Urothelium cell line (cell line): ENCODE data around the gene PDE4D.
A peak's percentile ranks its signal among the peaks of the same experiment; 100 is the strongest.

ENCODE experiments used
- DNase-seq: peaks from one replicate; pipeline ENCODE4 v3.0.0; 2011; ENCODE audit warnings: low spot score, mixed read lengths
- FAIRE-seq: peaks from 2 replicates; lab custom pipeline; 2011; peaks lifted over from hg19 to GRCh38; lab: Jason Lieb, UNC

The PDE4D gene

DNA sequence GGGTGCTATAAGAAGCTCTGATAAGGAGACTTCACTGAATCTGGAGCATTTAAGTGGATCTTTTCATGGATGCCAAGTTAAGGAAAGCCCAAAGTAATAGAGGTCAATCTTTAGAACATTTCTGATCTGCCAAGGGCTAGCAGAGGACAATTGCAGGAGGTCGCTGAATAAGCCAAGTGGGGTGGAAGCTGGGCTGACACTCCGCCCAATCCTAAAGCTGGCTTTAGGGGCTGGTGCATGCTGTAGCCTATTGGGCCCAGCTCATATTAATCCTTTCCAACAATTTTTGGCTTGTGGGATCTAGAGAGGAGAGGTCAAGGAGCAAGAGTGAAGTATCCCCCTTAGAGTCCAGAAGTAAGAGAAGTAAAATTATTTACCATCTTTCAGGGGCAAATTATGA is 784.1 kb downstream of the PDE4D start:
- no peak for FAIRE-seq
- no peak for DNase-seq

DNA sequence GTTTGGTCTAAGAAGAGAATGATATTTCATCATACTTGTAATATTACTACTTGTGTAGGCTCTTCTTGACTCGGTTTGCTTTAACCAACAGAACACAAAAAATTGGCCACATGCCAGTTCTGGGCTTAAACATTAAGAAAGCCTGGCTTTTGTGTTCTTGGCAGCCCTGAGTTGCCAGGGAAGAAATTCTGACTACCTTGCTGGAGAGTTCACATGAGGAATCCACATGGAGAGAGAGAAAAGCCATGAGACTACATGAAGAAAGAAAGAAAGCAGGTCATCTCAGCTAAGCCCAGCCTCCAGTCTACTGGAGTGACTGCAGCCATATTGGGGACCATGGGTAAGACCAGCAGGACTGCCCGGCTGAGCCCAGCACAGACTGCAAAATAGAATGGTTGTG is 785.8 kb downstream of the PDE4D start:
- no peak for DNase-seq
- no peak for FAIRE-seq

DNA sequence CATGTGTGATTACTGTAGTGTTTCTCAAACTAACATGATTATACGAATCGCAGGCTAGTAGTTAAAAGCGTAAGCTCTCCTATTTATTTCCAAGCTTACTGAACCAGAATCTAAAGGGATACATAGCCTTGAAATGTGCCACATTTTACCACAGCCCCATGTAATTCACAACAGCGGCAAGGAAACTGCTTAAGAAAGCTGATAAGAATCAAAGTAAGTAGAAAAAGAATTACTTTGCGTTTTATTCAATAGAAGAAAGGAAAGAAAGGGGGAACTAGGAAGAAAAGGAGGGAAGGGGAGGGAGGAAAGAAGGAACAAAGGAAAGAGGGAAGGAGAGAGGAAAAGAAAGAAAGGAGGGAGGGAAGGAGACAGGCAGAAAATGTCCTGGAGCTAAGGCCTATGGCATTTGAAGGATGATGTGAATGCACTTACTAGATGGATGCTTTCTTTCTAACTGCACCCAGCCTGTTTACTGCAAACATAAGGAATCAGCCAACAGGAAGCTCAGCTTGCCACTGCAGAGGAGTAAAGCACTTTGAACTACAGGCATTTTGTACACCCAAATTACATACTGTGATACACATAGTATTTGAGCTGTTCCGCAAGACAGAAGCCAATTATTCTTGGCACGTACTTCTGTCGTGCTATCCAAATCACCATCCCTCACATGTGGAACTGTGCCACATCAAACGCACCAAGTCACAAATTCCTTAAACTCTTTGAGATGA is 789.0 kb downstream of the PDE4D start:
- FAIRE-seq (no peak), DNase-seq (no peak)

DNA sequence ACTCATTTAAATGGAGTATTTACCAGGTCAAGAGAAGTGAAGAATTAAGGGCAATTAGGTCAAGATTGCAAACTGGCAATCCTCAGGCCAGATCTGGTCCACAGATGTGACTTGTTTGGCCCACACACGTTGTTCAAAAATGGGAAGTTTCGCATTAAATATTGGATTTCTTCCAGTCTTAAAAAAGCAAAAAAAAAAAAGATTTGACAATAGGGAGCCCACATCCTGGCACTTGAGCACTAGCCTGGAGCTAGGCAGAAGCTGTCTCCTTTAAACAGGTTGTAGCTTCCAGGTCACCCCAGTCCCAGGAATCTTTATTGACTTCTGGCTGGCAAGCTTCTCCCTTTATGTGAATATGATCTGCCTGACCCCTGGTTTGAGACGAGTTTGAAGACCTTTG is 790.2 kb downstream of the PDE4D start:
- DNase-seq: no peak
- no peak for FAIRE-seq

DNA sequence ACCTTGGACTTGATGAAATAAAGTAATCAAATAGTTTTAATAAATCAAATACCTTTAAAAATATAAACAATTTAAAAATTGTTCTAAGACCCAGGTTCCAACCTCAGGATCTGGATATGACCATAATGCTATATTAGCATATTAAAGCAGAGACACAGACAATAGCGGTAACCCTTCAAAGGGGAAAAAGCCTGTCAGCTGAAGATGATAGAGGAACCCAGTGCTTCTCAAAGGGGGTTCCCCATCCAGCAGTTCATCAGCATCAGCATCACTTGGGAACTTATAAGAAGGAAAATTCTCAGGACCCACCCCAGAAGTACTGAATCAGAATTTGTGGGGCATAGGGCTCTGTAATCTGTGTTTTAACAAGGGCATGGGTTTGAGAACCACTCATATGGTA is 791.1 kb downstream of the PDE4D start:
- FAIRE-seq (no peak), DNase-seq (no peak)

DNA sequence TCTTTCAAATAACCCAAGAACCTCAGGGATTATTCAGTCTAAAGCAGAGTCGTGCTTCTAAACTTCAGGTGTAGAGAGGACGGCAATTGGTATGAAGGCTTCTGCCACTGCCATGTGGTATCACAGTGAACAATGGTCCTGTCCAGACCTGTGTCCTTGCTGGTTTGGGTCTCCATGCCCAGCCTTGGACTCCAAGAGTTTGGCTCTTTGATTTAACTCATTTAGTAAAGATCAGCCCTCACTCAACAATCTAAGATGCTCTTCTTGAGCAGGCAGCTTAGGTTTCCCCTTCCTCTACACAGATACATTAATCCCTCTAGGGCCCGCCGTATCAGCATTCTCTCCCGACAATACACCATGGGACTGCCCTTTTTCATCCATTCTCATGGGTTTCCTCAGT is 792.7 kb downstream of the PDE4D start:
- no peak for FAIRE-seq

DNA sequence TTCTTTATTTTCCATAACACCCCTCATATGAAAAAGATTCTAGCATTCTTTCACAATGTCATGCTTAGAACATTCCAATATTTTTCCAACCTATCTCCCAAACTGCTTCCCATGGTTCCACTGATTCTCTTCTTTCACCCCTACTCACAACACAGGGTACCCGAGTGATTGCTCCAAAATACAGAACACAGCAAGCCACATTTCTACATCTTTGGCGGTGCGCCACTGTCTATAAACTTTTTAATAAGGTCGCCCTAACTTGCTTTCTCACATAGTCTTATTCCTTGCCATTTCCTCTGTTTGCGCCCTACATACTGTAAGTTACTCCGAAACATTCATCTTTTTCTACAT is 793.6 kb downstream of the PDE4D start:
- DNase-seq: no peak
- FAIRE-seq: no peak

More for the DNA sequence above, 792.7 kb downstream of the PDE4D start:
- no peak for DNase-seq

DNA sequence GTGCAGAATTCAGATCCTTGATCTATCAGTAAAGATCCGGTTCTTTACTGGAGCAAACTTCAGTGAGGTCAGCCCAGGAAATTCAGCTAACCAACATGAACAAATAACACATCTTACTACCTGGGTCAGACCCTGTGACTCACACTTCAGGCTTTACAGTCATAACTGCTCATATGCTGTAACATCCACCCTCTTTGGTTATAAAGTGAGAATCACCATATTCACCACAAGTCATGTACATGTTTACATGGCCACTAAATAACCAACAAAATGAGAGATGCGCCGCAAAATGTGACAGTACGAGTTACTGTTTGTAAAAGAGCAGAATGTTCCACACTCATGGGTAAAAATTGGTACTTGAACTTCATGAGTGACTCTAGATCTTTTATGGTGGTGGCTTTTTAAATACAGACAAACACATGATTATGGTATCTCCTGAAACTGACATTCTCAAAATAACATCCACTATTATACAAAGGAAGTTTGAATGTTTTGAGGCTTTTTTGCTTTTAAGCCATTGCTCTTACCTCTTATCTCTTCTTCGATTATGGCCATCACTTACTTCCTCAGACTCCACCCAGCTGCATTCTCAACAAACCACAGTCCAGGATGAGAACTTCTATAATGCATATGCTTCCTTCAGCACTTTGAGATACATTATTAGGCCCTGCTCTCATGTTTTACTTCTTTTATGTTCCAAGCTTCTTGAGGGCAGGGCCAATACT is 794.1 kb downstream of the PDE4D start:
- peak; percentile 61 for DNase-seq
- FAIRE-seq: peak; percentile 63

GRCh38 chr5:59098743-59099142 is 794.8 kb downstream of the PDE4D start:
- FAIRE-seq: no peak

GRCh38 chr5:59097712-59098111 is 795.8 kb downstream of the PDE4D start:
- no peak for DNase-seq
- FAIRE-seq: no peak

More at GRCh38 chr5:59098743-59099142, 794.8 kb downstream of the PDE4D start:
- no peak for DNase-seq

- no peak for DNase-seq
- FAIRE-seq: no peak
Observed at GRCh38 chr5:59097116-59097515, 796.4 kb downstream of the PDE4D start.

- FAIRE-seq (no peak), DNase-seq (no peak)
Observed at GRCh38 chr5:59095480-59095879, 798.0 kb downstream of the PDE4D start.

- DNase-seq: no peak
- FAIRE-seq: no peak
Observed at GRCh38 chr5:59094864-59095263, 798.7 kb downstream of the PDE4D start.

DNA sequence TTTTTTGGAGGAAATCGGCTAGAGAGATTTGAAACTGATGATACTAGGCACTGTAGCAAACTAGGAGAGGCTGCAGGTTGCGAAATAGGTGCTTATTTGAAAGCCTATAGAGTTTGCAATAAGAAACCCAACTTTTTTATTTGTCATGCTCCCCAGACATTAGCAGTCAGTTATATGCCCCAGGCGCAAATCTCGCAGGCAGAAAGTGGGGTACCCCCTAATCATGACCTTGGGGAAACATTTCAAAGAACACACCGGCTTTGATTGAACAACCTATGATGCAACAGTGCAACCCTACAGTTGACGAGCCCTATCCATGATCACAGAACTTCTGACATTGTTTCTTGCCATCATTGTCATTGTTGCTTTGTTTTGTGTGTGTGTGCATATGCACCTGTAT is 800.2 kb downstream of the PDE4D start:
- DNase-seq (no peak), FAIRE-seq (no peak)

DNA sequence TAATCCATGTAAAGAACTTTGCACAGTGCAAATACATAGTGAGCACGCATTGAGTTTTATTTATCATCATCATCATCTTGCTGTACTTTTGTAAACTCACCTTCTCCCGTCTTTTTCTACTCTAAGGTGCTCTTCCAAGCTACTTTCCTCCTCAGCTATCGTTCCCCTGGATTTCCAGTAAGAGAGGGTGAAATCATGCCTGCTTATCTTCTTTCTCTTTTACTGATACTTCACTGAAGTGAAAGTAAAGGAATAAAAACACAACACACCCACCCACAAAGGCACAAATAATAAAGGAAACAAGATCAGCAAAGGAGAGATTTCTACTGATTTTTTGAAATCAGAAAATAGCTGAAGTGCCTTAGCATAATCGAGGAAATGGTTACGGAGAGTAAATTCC is 800.8 kb downstream of the PDE4D start:
- no peak for DNase-seq
- no peak for FAIRE-seq

- no peak for FAIRE-seq
- no peak for DNase-seq
Observed at GRCh38 chr5:59091965-59092364, 801.6 kb downstream of the PDE4D start.

DNA sequence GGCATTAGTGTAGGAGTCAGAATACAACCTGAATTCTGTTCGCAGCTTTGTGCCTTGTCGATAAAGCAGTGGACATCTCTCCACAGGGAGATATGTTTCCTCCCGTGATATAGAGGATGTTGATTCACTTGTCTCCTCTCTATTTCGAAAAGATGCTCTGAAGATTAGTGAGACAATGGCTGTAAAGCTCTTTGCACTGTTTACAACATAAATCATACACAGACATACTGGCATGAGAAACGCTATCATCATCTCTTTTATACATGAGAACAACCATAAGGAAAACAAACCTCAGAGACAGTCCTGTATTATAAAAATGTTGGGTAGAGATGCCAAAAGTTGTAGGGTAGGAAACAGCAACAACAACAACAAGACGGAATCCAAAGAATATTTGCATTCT is 803.2 kb downstream of the PDE4D start:
- no peak for FAIRE-seq
- no peak for DNase-seq

- DNase-seq (no peak), FAIRE-seq (no peak)
Observed at GRCh38 chr5:59089767-59090166, 803.8 kb downstream of the PDE4D start.

- FAIRE-seq (no peak), DNase-seq (no peak)
Observed at GRCh38 chr5:59088546-59088945, 805.0 kb downstream of the PDE4D start.

- FAIRE-seq: no peak
Observed at GRCh38 chr5:59086024-59086423, 807.5 kb downstream of the PDE4D start.

GRCh38 chr5:59081693-59082092 is 811.8 kb downstream of the PDE4D start:
- DNase-seq (no peak), FAIRE-seq (no peak)

More at GRCh38 chr5:59086024-59086423, 807.5 kb downstream of the PDE4D start:
- no peak for DNase-seq
